ENCODE data around the gene IGLL5. TPM values are rescaled to one million over a fixed set of nuclear protein-coding genes. Genes with fewer than 3 reads are reported as not detected.

Gene IGLL5
- total and polyA plus RNA-seq, 9 of the 15 experiments (the other 6 are each of a cell fraction or from before 2014, with no cell fraction given): not detected

GRCh38 chr22:22893077-22893805, 5.6 kb downstream of the IGLL5 start (continued):
- no peak for TF ChIP-seq DEAF1 (CRISPR knock-in tag; IDR thresholded peaks at IDR 0.05)
- no peak for TF ChIP-seq ETS1 (conservative IDR thresholded peaks at IDR 0.05; ENCODE audit: control insufficient read depth, low read depth, low read length)
- no peak for TF ChIP-seq ELK1 (CRISPR knock-in tag; IDR thresholded peaks at IDR 0.05)
- TF ChIP-seq HBP1 (CRISPR knock-in tag; IDR thresholded peaks at IDR 0.05): no peak
- TF ChIP-seq ZNF354B (CRISPR knock-in tag; IDR thresholded peaks at IDR 0.05): no peak
- TF ChIP-seq CTCF (IDR thresholded peaks at IDR 0.05 in 2 of 3, conservative IDR thresholded peaks at IDR 0.05 in 1 of 3; ENCODE audit: insufficient read depth in 2 of 3, low read depth in 1 of 3, low read length in 3 of 3): 0 out of 6 replicates have a peak, but pooled peaks of 1 of the 3 experiments have one; percentile 3
- TF ChIP-seq SPI1 (IDR thresholded peaks at IDR 0.05; ENCODE audit: borderline replicate concordance, low read depth, low read length): no peak
- TF ChIP-seq HMBOX1 (IDR thresholded peaks at IDR 0.05): no peak
- no peak for TF ChIP-seq ATF7 (IDR thresholded peaks at IDR 0.05)
- TF ChIP-seq ZNF551 (CRISPR knock-in tag; IDR thresholded peaks at IDR 0.05): no peak

All from K562 (cell line).